SK-N-MC (cell line): Measurements from ENCODE around the gene TMEM184C.

Source experiments
- EZH2 ChIP-seq: fragments of 200-600 bp; sonication (generic); IDR thresholded peaks from one replicate; pipeline ENCODE4 v1.6.1; 2017; ENCODE audit warnings: antibody characterized with exemption
- FOXP2 ChIP-seq: optimal IDR thresholded peaks from 2 replicates; pipeline ENCODE3; 2011; ENCODE audit warnings: mild to moderate bottlenecking, moderate library complexity; ENCODE audit not compliant: insufficient read depth; ENCODE audit errors: extremely low read length, control extremely low read depth
- POLR2AphosphoS5 ChIP-seq: IDR thresholded peaks from 2 replicates; pipeline ENCODE4 v1.6.1; 2012; ENCODE audit warnings: mild to moderate bottlenecking, low read depth, low read length, borderline replicate concordance

DNA sequence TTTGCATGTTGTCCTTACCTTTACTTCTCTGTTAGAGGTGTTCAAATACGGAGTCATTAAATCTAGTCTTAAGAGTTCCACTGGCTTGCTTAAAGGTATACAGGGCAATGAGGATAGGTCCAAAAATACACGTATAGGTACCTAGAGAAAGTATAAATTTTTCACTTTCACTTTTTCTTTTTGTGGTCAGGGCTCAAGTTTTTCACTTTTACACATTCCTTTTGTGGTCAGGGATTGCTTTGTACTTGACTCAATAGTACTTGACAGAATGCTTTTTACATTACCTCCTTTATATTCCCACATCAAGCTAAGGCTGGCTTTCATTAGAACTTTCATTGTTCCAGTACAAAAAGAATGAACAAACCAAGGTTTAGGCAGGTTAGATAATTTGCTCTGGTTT, 21.7 kb downstream of the TMEM184C start:
- no peak for TF ChIP-seq POLR2AphosphoS5
- TF ChIP-seq EZH2: no peak
- TF ChIP-seq FOXP2: no peak
